SH-SY5Y (cell line): Measurements from ENCODE around the gene ATP6V1E1.

Source experiments
- GATA2 ChIP-seq: IDR thresholded peaks from 2 replicates; pipeline ENCODE4 v1.6.1; 2011; ENCODE audit warnings: mild to moderate bottlenecking, low read depth, low read length
- GATA3 ChIP-seq: IDR thresholded peaks from 2 replicates; pipeline ENCODE4 v1.6.1; 2011; ENCODE audit warnings: low read depth, mild to moderate bottlenecking, low read length, moderate library complexity

The ATP6V1E1 gene

GRCh38 chr22:17638182-17638431, 9.6 kb upstream of the ATP6V1E1 start:
- TF ChIP-seq GATA3 (no peak), GATA2 (no peak)

- no peak for TF ChIP-seq GATA3
- no peak for TF ChIP-seq GATA2
Measured at GRCh38 chr22:17637490-17638181, 9.1 kb upstream of the ATP6V1E1 start.

GRCh38 chr22:17634696-17635095, 6.1 kb upstream of the ATP6V1E1 start:
- TF ChIP-seq GATA2 = no peak
- no peak for TF ChIP-seq GATA3

GRCh38 chr22:17633998-17634323, 5.4 kb upstream of the ATP6V1E1 start:
- TF ChIP-seq GATA2 = no peak
- TF ChIP-seq GATA3 = no peak

GRCh38 chr22:17633217-17633997, 4.9 kb upstream of the ATP6V1E1 start:
- TF ChIP-seq GATA3 (no peak), GATA2 (no peak)

GRCh38 chr22:17631076-17631565, 2.6 kb upstream of the ATP6V1E1 start:
- TF ChIP-seq GATA2 = no peak
- TF ChIP-seq GATA3 = no peak

GRCh38 chr22:17629641-17630040, 1.1 kb upstream of the ATP6V1E1 start:
- TF ChIP-seq GATA3 = no peak
- TF ChIP-seq GATA2 = no peak

GRCh38 chr22:17629173-17629489, 582 bp upstream of the ATP6V1E1 start:
- TF ChIP-seq GATA3 = no peak
- no peak for TF ChIP-seq GATA2

- TF ChIP-seq GATA3 (no peak), GATA2 (no peak)
Measured at GRCh38 chr22:17627961-17628405, 566 bp downstream of the ATP6V1E1 start.

GRCh38 chr22:17613280-17613679, 15.3 kb downstream of the ATP6V1E1 start:
- no peak for TF ChIP-seq GATA3

- TF ChIP-seq GATA2 = no peak
- TF ChIP-seq GATA3 = no peak
Measured at GRCh38 chr22:17612057-17612456, 16.5 kb downstream of the ATP6V1E1 start.

- no peak for TF ChIP-seq GATA2
- TF ChIP-seq GATA3 = no peak
Measured at GRCh38 chr22:17607891-17608521, 20.5 kb downstream of the ATP6V1E1 start.

GRCh38 chr22:17606496-17606895, 22.1 kb downstream of the ATP6V1E1 start:
- TF ChIP-seq GATA2 (no peak), GATA3 (no peak)

GRCh38 chr22:17603668-17604067, 24.9 kb downstream of the ATP6V1E1 start:
- no peak for TF ChIP-seq GATA2
- no peak for TF ChIP-seq GATA3

- TF ChIP-seq GATA2 = peak; percentile 90
- no peak; the same call in 1 of the 2 replicates for TF ChIP-seq GATA3
Measured at GRCh38 chr22:17601031-17601430, 27.5 kb downstream of the ATP6V1E1 start.
